Measurements from ENCODE around the gene RNF148. TPM values are rescaled to one million over a fixed set of nuclear protein-coding genes. Genes with fewer than 3 reads are reported as not detected.

RNF148 gene
- polyA plus RNA-seq, 1 donor = 0.12 TPM

- no CpG with 5 or more reads among the region's 4 CpGs for WGBS (ENCODE audit: insufficient coverage, low lambda C conversion rate)
- Histone ChIP-seq H3K4me3 (ENCODE audit: low read length) (no peak overlapping the region), H3K36me3 (ENCODE audit: control insufficient read depth, insufficient read depth, low read length) (no peaks in the 10 kb centered on the region)
Observed at GRCh38 chr7:122719010-122719578, 16.4 kb upstream of the RNF148 start.

GRCh38 chr7:122717356-122718089, 14.8 kb upstream of the RNF148 start:
- no peak overlapping the region for H3K27ac ChIP-seq (ENCODE audit: low read length)
- no peaks in the 10 kb centered on the region for H3K9me3 ChIP-seq (ENCODE audit: control insufficient read depth, low read depth, low read length)

More at GRCh38 chr7:122719010-122719578, 16.4 kb upstream of the RNF148 start:
- H3K27me3 ChIP-seq (ENCODE audit: control insufficient read depth, insufficient read depth, low read length) = no peaks in the 10 kb centered on the region
- DNase-seq = no peak
- no peaks in the 10 kb centered on the region for H3K4me1 ChIP-seq (ENCODE audit: control insufficient read depth, insufficient read depth, low read length)
- H3K9me3 ChIP-seq (ENCODE audit: control insufficient read depth, low read depth, low read length) = no peaks in the 10 kb centered on the region
- no peak overlapping the region for H3K27ac ChIP-seq (ENCODE audit: low read length)

GRCh38 chr7:122715183-122715582, 12.5 kb upstream of the RNF148 start:
- WGBS (ENCODE audit: insufficient coverage, low lambda C conversion rate) = 80% methylated on average over 1 of the region's 3 CpGs
- Histone ChIP-seq H3K4me3 (ENCODE audit: low read length) (no peak overlapping the region), H3K9me3 (ENCODE audit: control insufficient read depth, low read depth, low read length) (no peaks in the 10 kb centered on the region), H3K27me3 (ENCODE audit: control insufficient read depth, insufficient read depth, low read length) (no peaks in the 10 kb centered on the region), H3K4me1 (ENCODE audit: control insufficient read depth, insufficient read depth, low read length) (no peaks in the 10 kb centered on the region), H3K36me3 (ENCODE audit: control insufficient read depth, insufficient read depth, low read length) (no peaks in the 10 kb centered on the region), H3K27ac (ENCODE audit: low read length) (no peak overlapping the region)
- DNase-seq = no peak

More at GRCh38 chr7:122717356-122718089, 14.8 kb upstream of the RNF148 start:
- DNase-seq = no peak
- 100% methylated on average over 1 of the region's 6 CpGs for whole genome bisulfite sequencing (ENCODE audit: insufficient coverage, low lambda C conversion rate)
- Histone ChIP-seq H3K36me3 (ENCODE audit: control insufficient read depth, insufficient read depth, low read length) (no peaks in the 10 kb centered on the region), H3K4me3 (ENCODE audit: low read length) (no peak overlapping the region), H3K27me3 (ENCODE audit: control insufficient read depth, insufficient read depth, low read length) (no peaks in the 10 kb centered on the region), H3K4me1 (ENCODE audit: control insufficient read depth, insufficient read depth, low read length) (no peaks in the 10 kb centered on the region)

- H3K4me3 ChIP-seq (ENCODE audit: low read length) = no peak overlapping the region
- WGBS (ENCODE audit: insufficient coverage, low lambda C conversion rate) = no CpG with 5 or more reads among the region's 1 CpG
- no peaks in the 10 kb centered on the region for H3K27me3 ChIP-seq (ENCODE audit: control insufficient read depth, insufficient read depth, low read length)
- H3K27ac ChIP-seq (ENCODE audit: low read length) = no peak overlapping the region
- H3K4me1 ChIP-seq (ENCODE audit: control insufficient read depth, insufficient read depth, low read length) = no peaks in the 10 kb centered on the region
- DNase-seq = no peak
- H3K36me3 ChIP-seq (ENCODE audit: control insufficient read depth, insufficient read depth, low read length) = no peaks in the 10 kb centered on the region
- H3K9me3 ChIP-seq (ENCODE audit: control insufficient read depth, low read depth, low read length) = no peaks in the 10 kb centered on the region
Observed at GRCh38 chr7:122710916-122711315, 8.2 kb upstream of the RNF148 start.

- Histone ChIP-seq H3K4me3 (ENCODE audit: low read length) (no peak overlapping the region), H3K36me3 (ENCODE audit: control insufficient read depth, insufficient read depth, low read length) (no peaks in the 10 kb centered on the region), H3K27me3 (ENCODE audit: control insufficient read depth, insufficient read depth, low read length) (no peaks in the 10 kb centered on the region), H3K9me3 (ENCODE audit: control insufficient read depth, low read depth, low read length) (no peaks in the 10 kb centered on the region), H3K4me1 (ENCODE audit: control insufficient read depth, insufficient read depth, low read length) (no peaks in the 10 kb centered on the region), H3K27ac (ENCODE audit: low read length) (no peak overlapping the region)
- DNase-seq = no peak
- no CpG with 5 or more reads among the region's 7 CpGs for WGBS (ENCODE audit: insufficient coverage, low lambda C conversion rate)
Observed at GRCh38 chr7:122709930-122710646, 7.4 kb upstream of the RNF148 start.

GRCh38 chr7:122706836-122707235, 4.1 kb upstream of the RNF148 start:
- no peaks in the 10 kb centered on the region for H3K9me3 ChIP-seq (ENCODE audit: control insufficient read depth, low read depth, low read length)
- H3K27me3 ChIP-seq (ENCODE audit: control insufficient read depth, insufficient read depth, low read length) = no peaks in the 10 kb centered on the region
- H3K36me3 ChIP-seq (ENCODE audit: control insufficient read depth, insufficient read depth, low read length) = no peaks in the 10 kb centered on the region
- no peak for DNase-seq
- H3K4me1 ChIP-seq (ENCODE audit: control insufficient read depth, insufficient read depth, low read length) = no peaks in the 10 kb centered on the region
- no peak overlapping the region for H3K4me3 ChIP-seq (ENCODE audit: low read length)
- no CpG with 5 or more reads among the region's 2 CpGs for WGBS (ENCODE audit: insufficient coverage, low lambda C conversion rate)
- no peak overlapping the region for H3K27ac ChIP-seq (ENCODE audit: low read length)

GRCh38 chr7:122699017-122699416, 3.7 kb downstream of the RNF148 start, which contains the start of gene RNF133:
Gene RNF133, minus strand, starts transcription at chr7:122699117. Its CDS starts 199 bp downstream, at chr7:122698918.
- no peaks in the 10 kb centered on the region for H3K36me3 ChIP-seq (ENCODE audit: control insufficient read depth, insufficient read depth, low read length)
- no peaks in the 10 kb centered on the region for H3K9me3 ChIP-seq (ENCODE audit: control insufficient read depth, low read depth, low read length)
- no peak within 1 kb of the TSS for H3K27ac ChIP-seq (ENCODE audit: low read length)
- no peaks in the 10 kb centered on the region for H3K4me1 ChIP-seq (ENCODE audit: control insufficient read depth, insufficient read depth, low read length)
- H3K27me3 ChIP-seq (ENCODE audit: control insufficient read depth, insufficient read depth, low read length) = no peaks in the 10 kb centered on the region
- DNase-seq = no peak
- no peak within 1 kb of the TSS for H3K4me3 ChIP-seq (ENCODE audit: low read length)

- no peak for DNase-seq
- Histone ChIP-seq H3K27me3 (ENCODE audit: control insufficient read depth, insufficient read depth, low read length) (no peaks in the 10 kb centered on the region), H3K4me1 (ENCODE audit: control insufficient read depth, insufficient read depth, low read length) (no peaks in the 10 kb centered on the region), H3K4me3 (ENCODE audit: low read length) (no peak overlapping the region), H3K36me3 (ENCODE audit: control insufficient read depth, insufficient read depth, low read length) (no peaks in the 10 kb centered on the region), H3K27ac (ENCODE audit: low read length) (no peak overlapping the region), H3K9me3 (ENCODE audit: control insufficient read depth, low read depth, low read length) (peaks cover 3% of the 10 kb centered on the region)
- WGBS (ENCODE audit: insufficient coverage, low lambda C conversion rate) = no CpG with 5 or more reads among the region's 1 CpG
Observed at GRCh38 chr7:122695816-122696215, 6.9 kb downstream of the RNF148 start.

- H3K27ac ChIP-seq (ENCODE audit: low read length) = no peak overlapping the region
- peaks cover 3% of the 10 kb centered on the region for H3K9me3 ChIP-seq (ENCODE audit: control insufficient read depth, low read depth, low read length)
- no peaks in the 10 kb centered on the region for H3K27me3 ChIP-seq (ENCODE audit: control insufficient read depth, insufficient read depth, low read length)
- no CpG with 5 or more reads among the region's 2 CpGs for WGBS (ENCODE audit: insufficient coverage, low lambda C conversion rate)
- H3K36me3 ChIP-seq (ENCODE audit: control insufficient read depth, insufficient read depth, low read length) = no peaks in the 10 kb centered on the region
- no peak overlapping the region for H3K4me3 ChIP-seq (ENCODE audit: low read length)
- H3K4me1 ChIP-seq (ENCODE audit: control insufficient read depth, insufficient read depth, low read length) = no peaks in the 10 kb centered on the region
- no peak for DNase-seq
Observed at GRCh38 chr7:122694697-122695096, 8.0 kb downstream of the RNF148 start.

- WGBS (ENCODE audit: insufficient coverage, low lambda C conversion rate) = no CpG with 5 or more reads among the region's 3 CpGs
Observed at GRCh38 chr7:122692769-122693309, 9.9 kb downstream of the RNF148 start.

More at GRCh38 chr7:122692769-122693309, 9.9 kb downstream of the RNF148 start:
- no peak overlapping the region for H3K4me3 ChIP-seq (ENCODE audit: low read length)
- peaks cover 3% of the 10 kb centered on the region for H3K9me3 ChIP-seq (ENCODE audit: control insufficient read depth, low read depth, low read length)
- H3K4me1 ChIP-seq (ENCODE audit: control insufficient read depth, insufficient read depth, low read length) = no peaks in the 10 kb centered on the region
- DNase-seq = peak in 1 of 2 donors; percentile 20
- H3K36me3 ChIP-seq (ENCODE audit: control insufficient read depth, insufficient read depth, low read length) = no peaks in the 10 kb centered on the region
- H3K27ac ChIP-seq (ENCODE audit: low read length) = no peak overlapping the region
- H3K27me3 ChIP-seq (ENCODE audit: control insufficient read depth, insufficient read depth, low read length) = no peaks in the 10 kb centered on the region
